WTC11 (cell line): ENCODE data around the gene TNIP3.

Experiments
- CTCF ChIP-seq: fragments of 200-600 bp; IDR thresholded peaks from 2 replicates; pipeline ENCODE4 v1.8.0; 2022; ENCODE audit warnings: antibody characterized with exemption
- FOXP1 ChIP-seq: sonication (generic); formaldehyde crosslinking; IDR thresholded peaks from 2 replicates; pipeline ENCODE4 v1.8.0; 2022; ENCODE audit warnings: missing genetic modification reagents, mild to moderate bottlenecking, moderate library complexity, borderline replicate concordance

GRCh38 chr4:121108557-121108956 is 55.6 kb downstream of the TNIP3 start:
- TF ChIP-seq CTCF = no peak
- TF ChIP-seq FOXP1 (CRISPR knock-in tag) = no peak
